B cell (primary cell): ENCODE measurements around the gene TEX19. TPM values are rescaled to one million over a fixed set of nuclear protein-coding genes. Genes with fewer than 3 reads are reported as not detected.

ENCODE experiments used
- ATAC-seq: fragments of 200-7000 bp; cut with Tn5 transposase; one replicate; pipeline ENCODE4 v1.10.0; 2021; ENCODE audit warnings: low read depth, mild to moderate bottlenecking, moderate number of reproducible peaks, moderate library complexity
- CTCF ChIA-PET: fragments of 350-600 bp; sonication (Branson Sonifier 250); formaldehyde crosslinking; loops from one replicate; lab custom pipeline; 2021; ENCODE audit warnings: antibody characterized with exemption, inconsistent platforms; lab: Charles Lee
- POLR2A ChIA-PET: fragments of 350-600 bp; sonication (Branson Sonifier 250); formaldehyde crosslinking; loops from one replicate; lab custom pipeline; 2021; ENCODE audit warnings: antibody characterized with exemption; lab: Charles Lee
- DNase-seq: peaks from one replicate; pipeline ENCODE4 v3.0.0; 2013
- H2AFZ ChIP-seq: 2 replicates; pipeline ENCODE4 v1.6.1; 2012; ENCODE audit warnings: mild to moderate bottlenecking, low read depth, low read length; ENCODE audit not compliant: insufficient read depth, poor library complexity, severe bottlenecking
- H3K27ac ChIP-seq, 2 donors: 1 replicate in 1 of 2; 2 replicates in 1 of 2; pipeline ENCODE4 v1.5.1; 2012 to 2013; ENCODE audit warnings: low read length in 2 of 2, mild to moderate bottlenecking in 2 of 2, moderate library complexity in 1 of 2
- H3K27me3 ChIP-seq, 4 experiments: fragments of 200-600 bp in 1 of 4; sonication (generic) in 1 of 4; replicated peaks in 1 of 4; 1 replicate in 2 of 4; 2 replicates in 2 of 4; pipeline versions ENCODE4 v1.6.1 to v1.7.0; 2013 to 2016; ENCODE audit warnings: low read length in 3 of 4, mild to moderate bottlenecking in 2 of 4, mixed read lengths in 1 of 4, moderate library complexity in 1 of 4; ENCODE audit not compliant: insufficient read depth in 4 of 4, control insufficient read depth in 3 of 4; ENCODE audit errors: control extremely low read depth in 1 of 4
- H3K36me3 ChIP-seq, 2 experiments: replicated peaks in 1 of 2; 1 replicate in 1 of 2; 2 replicates in 1 of 2; pipeline versions ENCODE4 v1.6.1 to v1.7.1; 2013; ENCODE audit warnings: low read length in 1 of 2; ENCODE audit not compliant: insufficient read depth in 2 of 2, control insufficient read depth in 1 of 2; ENCODE audit errors: control extremely low read depth in 1 of 2, extremely low read depth in 1 of 2
- H3K4me1 ChIP-seq, 2 donors: fragments of 200-600 bp in 1 of 2; sonication (generic) in 1 of 2; 1 replicate in 1 of 2; 2 replicates in 1 of 2; pipeline versions ENCODE4 v1.5.1 to v1.6.1; 2013 to 2017; ENCODE audit warnings: low read length in 2 of 2; ENCODE audit not compliant: control insufficient read depth in 2 of 2, insufficient read depth in 2 of 2
- H3K4me2 ChIP-seq: replicated peaks from 2 replicates; pipeline ENCODE3; 2012; ENCODE audit warnings: mild to moderate bottlenecking, low read depth, low read length; ENCODE audit not compliant: poor library complexity, severe bottlenecking
- H3K4me3 ChIP-seq, 5 experiments: fragments of 200-600 bp in 1 of 5; sonication (generic) in 1 of 5; 1 replicate in 3 of 5; 2 replicates in 2 of 5; pipeline versions ENCODE4 v1.5.1 to v1.7.0; 2011 to 2016; ENCODE audit warnings: low read length in 4 of 5, mild to moderate bottlenecking in 4 of 5, low read depth in 2 of 5, control low read depth in 1 of 5, moderate library complexity in 1 of 5; ENCODE audit not compliant: insufficient read depth in 1 of 5; ENCODE audit errors: control extremely low read depth in 1 of 5, extremely low read depth in 1 of 5
- H3K79me2 ChIP-seq: fragments of 200-600 bp; sonication (generic); one replicate; pipeline ENCODE4 v1.6.0; 2016; ENCODE audit warnings: low read length; ENCODE audit not compliant: control insufficient read depth, insufficient read depth
- H3K9ac ChIP-seq: fragments of 200-600 bp; sonication (generic); 2 replicates; pipeline ENCODE4 v1.6.1; 2017; ENCODE audit warnings: mild to moderate bottlenecking, low read length, moderate library complexity
- H3K9me3 ChIP-seq, 3 donors: one replicate each; pipeline versions ENCODE4 v1.6.1 to v1.7.1; 2013; ENCODE audit warnings: low read length in 2 of 3; ENCODE audit not compliant: control insufficient read depth in 2 of 3, insufficient read depth in 1 of 3; ENCODE audit errors: control extremely low read depth in 1 of 3
- H4K20me1 ChIP-seq: 2 replicates; pipeline ENCODE4 v1.6.0; 2012; ENCODE audit warnings: mild to moderate bottlenecking, low read length; ENCODE audit not compliant: insufficient read depth, control insufficient read depth, poor library complexity, severe bottlenecking
- H3K27ac Mint-ChIP-seq: one replicate; pipeline ENCODE4 v1.8.0; 2021; ENCODE audit warnings: mixed read lengths
- H3K27me3 Mint-ChIP-seq: one replicate; pipeline ENCODE4 v1.8.0; 2021; ENCODE audit warnings: mixed read lengths
- H3K4me1 Mint-ChIP-seq: one replicate; pipeline ENCODE4 v1.8.0; 2021; ENCODE audit warnings: mixed read lengths
- H3K4me3 Mint-ChIP-seq: one replicate; pipeline ENCODE4 v1.8.0; 2021; ENCODE audit warnings: mixed read lengths
- H3K9me3 Mint-ChIP-seq: one replicate; pipeline ENCODE4 v1.8.0; 2022; ENCODE audit warnings: mixed read lengths; ENCODE audit not compliant: insufficient read depth
- EZH2 ChIP-seq: IDR thresholded peaks from 2 replicates; pipeline ENCODE4 v1.6.1; 2012; ENCODE audit warnings: borderline replicate concordance, low read depth, mild to moderate bottlenecking, moderate library complexity, low read length; ENCODE audit not compliant: insufficient read depth, poor library complexity, severe bottlenecking
- WGBS: methylation state at CpG from one replicate; pipeline ENCODE4 v1.1.5; 2013; ENCODE audit warnings: missing lambda C conversion rate; ENCODE audit not compliant: insufficient coverage; 5-methylcytosine and 5-hydroxymethylcytosine counted together
- intact Hi-C: fragments of 100-400 bp; cut with micrococcal nuclease; formaldehyde crosslinking; loops from one replicate; pipeline ENCODE4 v1.10.0; 2022
- polyA plus RNA-seq: library from polyadenylated mRNA; depleted of rRNA; stranded (reverse); fragments of >200 nt; gene quantifications from 2 replicates; pipeline ENCODE4 v1.2.3, GENCODE V29; 2012
- total RNA-seq, 2 donors: library from RNA; stranded (reverse); fragments of 120-200 nt in 1 of 2; gene quantifications; 1 replicate in 1 of 2; 2 replicates in 1 of 2; pipeline versions ENCODE4 v1.2.3 to v1.2.4, GENCODE V29; 2013 to 2022
- TF ChIP-seq, protein P1 (sequence below): fragments of 200-600 bp; IDR thresholded peaks from one replicate; pipeline ENCODE4 v1.8.0; 2022; ENCODE audit warnings: antibody characterized with exemption, mild to moderate bottlenecking

TEX19 gene
- total and polyA plus RNA-seq, 2 donors (not counting 1 experiment from before 2014, with no cell fraction given): not detected

DNA sequence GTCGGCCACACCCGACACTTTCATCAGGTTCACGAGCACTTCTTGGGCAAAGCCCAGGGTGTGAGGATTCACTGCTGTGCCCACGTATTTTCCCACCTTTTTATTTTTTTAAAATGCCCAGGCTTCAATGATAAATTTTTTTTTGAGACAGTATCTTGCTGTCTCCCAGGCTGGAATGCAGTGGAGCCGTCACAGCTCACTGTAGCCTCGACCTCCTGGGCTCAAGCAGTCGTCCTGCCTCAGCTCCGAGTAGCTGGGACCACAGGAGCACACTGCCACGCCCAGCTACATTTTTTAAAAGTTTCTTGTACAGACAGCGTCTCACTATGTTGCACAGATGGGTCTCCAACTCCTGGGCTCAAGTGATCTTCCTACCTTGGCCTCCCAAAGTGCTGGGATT, 30.3 kb downstream of the TEX19 start:
- H3K27me3 Mint-ChIP-seq: no peaks in the 10 kb centered on the region
- no peak overlapping the region for H3K27ac Mint-ChIP-seq
- Histone ChIP-seq H2AFZ (no peak overlapping the region), H3K9ac (no peak overlapping the region), H3K4me1 (no peaks in the 10 kb centered on the region), H3K4me3 (no peak overlapping the region), H3K36me3 (peaks cover 3 to 17% of the 10 kb centered on the region in 2 experiments), H3K27me3 (peaks cover 0 to 25% (median 3%) of the 10 kb centered on the region in 4 experiments), H3K79me2 (no peaks in the 10 kb centered on the region), H3K27ac (no peak overlapping the region), H3K9me3 (no peaks in the 10 kb centered on the region), H3K4me2 (no peak overlapping the region), H4K20me1 (no peaks in the 10 kb centered on the region)
- H3K9me3 Mint-ChIP-seq: no peaks in the 10 kb centered on the region
- ChIA-PET CTCF (interaction anchor here (1.4 kb wide), 1 partner anchor 37 kb away, joined by 4 read pairs; no protein-coding TSS in a partner anchor), POLR2A (no interaction called here)
- no peak overlapping the region for H3K4me3 Mint-ChIP-seq
- ATAC-seq (no peak), DNase-seq (no peak)
- TF ChIP-seq, protein P1, sequence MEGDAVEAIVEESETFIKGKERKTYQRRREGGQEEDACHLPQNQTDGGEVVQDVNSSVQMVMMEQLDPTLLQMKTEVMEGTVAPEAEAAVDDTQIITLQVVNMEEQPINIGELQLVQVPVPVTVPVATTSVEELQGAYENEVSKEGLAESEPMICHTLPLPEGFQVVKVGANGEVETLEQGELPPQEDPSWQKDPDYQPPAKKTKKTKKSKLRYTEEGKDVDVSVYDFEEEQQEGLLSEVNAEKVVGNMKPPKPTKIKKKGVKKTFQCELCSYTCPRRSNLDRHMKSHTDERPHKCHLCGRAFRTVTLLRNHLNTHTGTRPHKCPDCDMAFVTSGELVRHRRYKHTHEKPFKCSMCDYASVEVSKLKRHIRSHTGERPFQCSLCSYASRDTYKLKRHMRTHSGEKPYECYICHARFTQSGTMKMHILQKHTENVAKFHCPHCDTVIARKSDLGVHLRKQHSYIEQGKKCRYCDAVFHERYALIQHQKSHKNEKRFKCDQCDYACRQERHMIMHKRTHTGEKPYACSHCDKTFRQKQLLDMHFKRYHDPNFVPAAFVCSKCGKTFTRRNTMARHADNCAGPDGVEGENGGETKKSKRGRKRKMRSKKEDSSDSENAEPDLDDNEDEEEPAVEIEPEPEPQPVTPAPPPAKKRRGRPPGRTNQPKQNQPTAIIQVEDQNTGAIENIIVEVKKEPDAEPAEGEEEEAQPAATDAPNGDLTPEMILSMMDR: no peak
- TF ChIP-seq EZH2: no peak
- H3K4me1 Mint-ChIP-seq: peaks cover 2% of the 10 kb centered on the region
- intact Hi-C loops: no loop called here
- WGBS: 90% methylated on average over 10 of the region's 10 CpGs

DNA sequence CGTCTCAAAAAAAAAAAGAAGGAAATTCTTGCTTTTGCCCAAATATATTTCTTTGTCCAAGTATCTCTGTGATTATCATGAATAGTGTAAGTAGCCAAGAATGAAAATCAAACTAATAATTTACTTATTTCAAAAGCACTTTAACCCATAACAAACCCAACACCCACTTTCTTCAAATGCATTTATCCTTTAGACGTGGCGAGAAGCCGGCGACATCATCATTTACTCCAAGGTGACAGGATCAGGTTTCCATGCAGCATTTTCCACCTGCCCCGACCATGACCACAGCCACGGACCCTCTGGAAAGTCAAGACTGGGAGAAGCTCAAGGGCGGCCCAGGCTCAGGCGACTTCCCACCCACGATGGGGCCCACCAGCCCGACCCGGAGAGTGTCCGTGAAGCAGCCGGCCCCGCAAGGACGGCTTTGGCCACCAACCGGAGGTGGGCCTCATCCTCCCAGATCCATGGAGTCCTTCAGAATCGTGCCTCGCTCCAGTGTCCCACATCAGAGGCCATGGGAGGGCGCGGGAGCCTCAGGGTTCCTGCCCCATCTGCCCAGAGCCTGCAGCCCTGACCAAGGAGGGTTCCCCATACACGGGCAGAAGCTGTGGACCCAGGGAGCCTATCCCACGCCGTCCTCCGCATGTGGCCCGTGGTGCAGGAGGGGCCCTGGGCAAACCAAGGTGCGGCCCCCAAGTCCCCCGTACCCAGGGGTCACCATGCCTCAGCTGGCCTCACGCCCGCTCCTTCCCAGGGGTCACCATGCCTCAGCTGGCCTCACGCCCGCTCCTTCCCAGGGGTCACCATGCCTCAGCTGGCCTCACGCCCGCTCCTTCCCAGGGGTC, 31.2 kb downstream of the TEX19 start:
- Mint-ChIP-seq H3K4me3 (no peak overlapping the region), H3K27ac (no peak overlapping the region), H3K4me1 (peaks cover 2% of the 10 kb centered on the region), H3K9me3 (no peaks in the 10 kb centered on the region), H3K27me3 (no peaks in the 10 kb centered on the region)
- WGBS: 95% methylated on average over 29 of the region's 34 CpGs
- H3K4me3 ChIP-seq: no peak overlapping the region
- DNase-seq: no peak
- H3K27me3 ChIP-seq: peaks cover 0 to 19% (median 0%) of the 10 kb centered on the region in 4 experiments
- CTCF ChIA-PET: interaction anchor here (1.4 kb wide), 1 partner anchor 38 kb away, joined by 4 read pairs; no protein-coding TSS in a partner anchor
- H3K36me3 ChIP-seq: peaks cover 3 to 17% of the 10 kb centered on the region in 2 experiments
- ATAC-seq: no peak
- intact Hi-C loops: no loop called here
- no peaks in the 10 kb centered on the region for H3K79me2 ChIP-seq
- no peak overlapping the region for H3K9ac ChIP-seq
- no peak overlapping the region for H3K27ac ChIP-seq
- no peak overlapping the region for H2AFZ ChIP-seq
- H4K20me1 ChIP-seq: no peaks in the 10 kb centered on the region
- H3K9me3 ChIP-seq: no peaks in the 10 kb centered on the region
- no peak overlapping the region for H3K4me2 ChIP-seq
- no peak for TF ChIP-seq EZH2
- TF ChIP-seq, protein P1: no peak
- H3K4me1 ChIP-seq: no peaks in the 10 kb centered on the region
- POLR2A ChIA-PET: no interaction called here
